WTC11 (cell line): ENCODE data around the gene SDK2.

ENCODE experiments used
- ATF3 ChIP-seq: sonication (generic); formaldehyde crosslinking; conservative IDR thresholded peaks from 2 replicates; pipeline ENCODE4 v1.8.1; 2022; ENCODE audit warnings: mild to moderate bottlenecking, missing genetic modification reagents
- CREB1 ChIP-seq: sonication (generic); formaldehyde crosslinking; IDR thresholded peaks from 2 replicates; pipeline ENCODE4 v1.8.0; 2023; ENCODE audit warnings: mild to moderate bottlenecking, missing genetic modification reagents
- CTCF ChIP-seq: fragments of 200-600 bp; IDR thresholded peaks from 2 replicates; pipeline ENCODE4 v1.8.0; 2022; ENCODE audit warnings: antibody characterized with exemption
- E2F4 ChIP-seq: sonication (generic); formaldehyde crosslinking; IDR thresholded peaks from 2 replicates; pipeline ENCODE4 v1.8.1; 2022; ENCODE audit warnings: low read depth, mild to moderate bottlenecking, moderate library complexity, missing genetic modification reagents, borderline replicate concordance
- ELF4 ChIP-seq: sonication (generic); formaldehyde crosslinking; IDR thresholded peaks from 2 replicates; pipeline ENCODE4 v1.8.1; 2022; ENCODE audit warnings: low read depth, mild to moderate bottlenecking, moderate library complexity, missing genetic modification reagents
- KAT7 ChIP-seq: sonication (generic); formaldehyde crosslinking; IDR thresholded peaks from 2 replicates; pipeline ENCODE4 v1.8.1; 2023; ENCODE audit warnings: missing genetic modification reagents, mild to moderate bottlenecking, borderline replicate concordance
- MAX ChIP-seq: sonication (generic); formaldehyde crosslinking; IDR thresholded peaks from 2 replicates; pipeline ENCODE4 v1.8.0; 2022; ENCODE audit warnings: mild to moderate bottlenecking, missing genetic modification reagents
- NR1H2 ChIP-seq: sonication (generic); formaldehyde crosslinking; IDR thresholded peaks from 2 replicates; pipeline ENCODE4 v1.9.0; 2021; ENCODE audit warnings: mild to moderate bottlenecking, moderate library complexity, missing genetic modification reagents
- RELA ChIP-seq: sonication (generic); formaldehyde crosslinking; IDR thresholded peaks from 2 replicates; pipeline ENCODE4 v1.8.1; 2022; ENCODE audit warnings: missing genetic modification reagents, mild to moderate bottlenecking, borderline replicate concordance
- TCF7 ChIP-seq: sonication (generic); formaldehyde crosslinking; IDR thresholded peaks from 2 replicates; pipeline ENCODE4 v1.8.0; 2022; ENCODE audit warnings: mild to moderate bottlenecking, low read depth, missing genetic modification reagents, moderate library complexity
- TEAD4 ChIP-seq: sonication (generic); formaldehyde crosslinking; IDR thresholded peaks from 2 replicates; pipeline ENCODE4 v1.8.0; 2022; ENCODE audit warnings: mild to moderate bottlenecking, missing genetic modification reagents
- TP53 ChIP-seq: sonication (generic); formaldehyde crosslinking; IDR thresholded peaks from 2 replicates; pipeline ENCODE4 v1.8.1; 2023; ENCODE audit warnings: mild to moderate bottlenecking, missing genetic modification reagents
- TF ChIP-seq, protein P1 (sequence below): sonication (generic); formaldehyde crosslinking; IDR thresholded peaks from 2 replicates; pipeline ENCODE4 v1.8.0; 2022; ENCODE audit warnings: mild to moderate bottlenecking, missing genetic modification reagents

- no peak for TF ChIP-seq TCF7 (CRISPR knock-in tag)
- TF ChIP-seq CTCF, result no peak
- TF ChIP-seq ELF4 (CRISPR knock-in tag), result no peak
- TF ChIP-seq, protein P1, sequence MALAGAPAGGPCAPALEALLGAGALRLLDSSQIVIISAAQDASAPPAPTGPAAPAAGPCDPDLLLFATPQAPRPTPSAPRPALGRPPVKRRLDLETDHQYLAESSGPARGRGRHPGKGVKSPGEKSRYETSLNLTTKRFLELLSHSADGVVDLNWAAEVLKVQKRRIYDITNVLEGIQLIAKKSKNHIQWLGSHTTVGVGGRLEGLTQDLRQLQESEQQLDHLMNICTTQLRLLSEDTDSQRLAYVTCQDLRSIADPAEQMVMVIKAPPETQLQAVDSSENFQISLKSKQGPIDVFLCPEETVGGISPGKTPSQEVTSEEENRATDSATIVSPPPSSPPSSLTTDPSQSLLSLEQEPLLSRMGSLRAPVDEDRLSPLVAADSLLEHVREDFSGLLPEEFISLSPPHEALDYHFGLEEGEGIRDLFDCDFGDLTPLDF (CRISPR knock-in tag), result no peak
- no peak for TF ChIP-seq RELA (CRISPR knock-in tag)
- TF ChIP-seq NR1H2 (CRISPR knock-in tag), result no peak
- TF ChIP-seq TP53 (CRISPR knock-in tag), result no peak
- no peak for TF ChIP-seq CREB1 (CRISPR knock-in tag)
- TF ChIP-seq ATF3 (CRISPR knock-in tag), result no peak
- no peak for TF ChIP-seq TEAD4 (CRISPR knock-in tag)
- no peak for TF ChIP-seq KAT7
- no peak for TF ChIP-seq E2F4 (CRISPR knock-in tag)
- TF ChIP-seq MAX (CRISPR knock-in tag), result no peak
These were observed 130.8 kb downstream of the SDK2 start for GRCh38 chr17:73513426-73513825.
